Pancreas (tissue), 10 donors: ENCODE measurements around the gene CPT1C. TPM values are rescaled to one million over a fixed set of nuclear protein-coding genes. Genes with fewer than 3 reads are reported as not detected.

Experiments used
- ATAC-seq, 4 donors: fragments of 200-7000 bp; cut with Tn5 transposase; one replicate each; pipeline versions ENCODE4 v1.8.0 to v1.9.1; 2020; ENCODE audit warnings: mild to moderate bottlenecking in 4 of 4, moderate library complexity in 4 of 4
- DNase-seq, 6 donors: peaks; one replicate each; pipeline ENCODE4 v3.0.0-alpha.2; 2020
- FAIRE-seq: peaks from 2 replicates; lab custom pipeline; 2012; peaks lifted over from hg19 to GRCh38; lab: Jason Lieb, UNC
- H3K27ac ChIP-seq, 4 donors: fragments of 200-600 bp; sonication (generic); 1 replicate in 3 of 4; 2 replicates in 1 of 4; pipeline versions ENCODE4 v1.5.0 to v1.8.0; 2020
- H3K27me3 ChIP-seq, 4 donors: fragments of 200-600 bp; one replicate each; pipeline ENCODE4 v1.8.0; 2021
- H3K36me3 ChIP-seq, 3 donors: fragments of 200-600 bp; sonication (generic) in 1 of 3; one replicate each; pipeline versions ENCODE4 v1.5.0 to v1.8.0; 2020 to 2021
- H3K4me1 ChIP-seq, 3 donors: fragments of 200-600 bp; one replicate each; pipeline ENCODE4 v1.8.0; 2021
- H3K4me3 ChIP-seq, 4 donors: fragments of 200-600 bp; sonication (generic) in 2 of 4; one replicate each; pipeline versions ENCODE4 v1.5.0 to v1.8.0; 2020 to 2021
- H3K9me3 ChIP-seq, 4 donors: fragments of 200-600 bp; one replicate each; pipeline ENCODE4 v1.8.0; 2021
- WGBS, 2 donors: extraction: QIAGEN DNeasy Blood & Tissue Kit; methylation state at CpG; one replicate each; pipeline ENCODE4 v1.1.7; 2013; 5-methylcytosine and 5-hydroxymethylcytosine counted together
- intact Hi-C, 3 donors: fragments of 100-400 bp; cut with DNase I; formaldehyde crosslinking; loops; one replicate each; pipeline versions ENCODE4 v1.11.1 to v1.14.2; 2022
- polyA plus RNA-seq, 2 donors: library from polyadenylated mRNA; stranded (reverse); fragments of 200-250 nt; gene quantifications; one replicate each; pipeline ENCODE4 v1.2.3, GENCODE V29; 2013
- total RNA-seq, 6 donors: library from RNA; stranded (reverse); fragmentation: NEBNext Ultra II Directional in 4 of 6; extraction: Animal tissue kit (Norgen Biotek cat#: 25700) in 4 of 6; gene quantifications; one replicate each; pipeline versions ENCODE4 v1.2.1 to v1.2.4, GENCODE V29; 2021 to 2023
- TF ChIP-seq, protein P1 (sequence below), 4 donors: fragments of 200-600 bp; sonication (generic) in 3 of 4; IDR thresholded peaks; one replicate each; pipeline versions ENCODE4 v1.5.0 to v1.8.0; 2021; ENCODE audit warnings: antibody characterized with exemption in 4 of 4
- donor health status: healthy with polysubstance abuse.
- donor health status: DM: no; HTN: no; CAD: no; lungs with moderate emphysema.
- donor health status: DM: no; HTN: no; CAD: no.
- donor health status: control.
- donor health status: control.
- donor health status: Bipolar disorder and iron deficiency.
- donor health status: DM: yes; HTN: yes; CAD: no.
- donor health status: DM: no; HTN: no; CAD: no.
- donor health status: DM: no; HTN: no; CAD: no.
- donor health status: DM: yes; HTN: yes; CAD: no.

Gene CPT1C
- total and polyA plus RNA-seq, 8 donors, result 0.28 to 12.6 (median 3.0) TPM

- Histone ChIP-seq H3K9me3 (no peaks in the 10 kb centered on the region), H3K4me3 (no peak overlapping the region), H3K27ac (no peak overlapping the region), H3K36me3 (peaks cover 6 to 25% (median 17%) of the 10 kb centered on the region in 3 donors), H3K27me3 (no peaks in the 10 kb centered on the region), H3K4me1 (peaks cover 0 to 11% (median 8%) of the 10 kb centered on the region in 3 donors)
- DNase-seq, result peak in 1 of 6 donors; percentile 24
- 90 to 94% methylated on average over 18 of the region's 18 CpGs for WGBS, 2 donors
- intact Hi-C loops, result no loop called here
- FAIRE-seq, result no peak
- TF ChIP-seq, protein P1, sequence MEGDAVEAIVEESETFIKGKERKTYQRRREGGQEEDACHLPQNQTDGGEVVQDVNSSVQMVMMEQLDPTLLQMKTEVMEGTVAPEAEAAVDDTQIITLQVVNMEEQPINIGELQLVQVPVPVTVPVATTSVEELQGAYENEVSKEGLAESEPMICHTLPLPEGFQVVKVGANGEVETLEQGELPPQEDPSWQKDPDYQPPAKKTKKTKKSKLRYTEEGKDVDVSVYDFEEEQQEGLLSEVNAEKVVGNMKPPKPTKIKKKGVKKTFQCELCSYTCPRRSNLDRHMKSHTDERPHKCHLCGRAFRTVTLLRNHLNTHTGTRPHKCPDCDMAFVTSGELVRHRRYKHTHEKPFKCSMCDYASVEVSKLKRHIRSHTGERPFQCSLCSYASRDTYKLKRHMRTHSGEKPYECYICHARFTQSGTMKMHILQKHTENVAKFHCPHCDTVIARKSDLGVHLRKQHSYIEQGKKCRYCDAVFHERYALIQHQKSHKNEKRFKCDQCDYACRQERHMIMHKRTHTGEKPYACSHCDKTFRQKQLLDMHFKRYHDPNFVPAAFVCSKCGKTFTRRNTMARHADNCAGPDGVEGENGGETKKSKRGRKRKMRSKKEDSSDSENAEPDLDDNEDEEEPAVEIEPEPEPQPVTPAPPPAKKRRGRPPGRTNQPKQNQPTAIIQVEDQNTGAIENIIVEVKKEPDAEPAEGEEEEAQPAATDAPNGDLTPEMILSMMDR (IDR thresholded peaks at IDR 0.05), result no peak
- ATAC-seq, result no peak
Measured at GRCh38 chr19:49683814-49684250, 7.1 kb upstream of the CPT1C start.

DNA sequence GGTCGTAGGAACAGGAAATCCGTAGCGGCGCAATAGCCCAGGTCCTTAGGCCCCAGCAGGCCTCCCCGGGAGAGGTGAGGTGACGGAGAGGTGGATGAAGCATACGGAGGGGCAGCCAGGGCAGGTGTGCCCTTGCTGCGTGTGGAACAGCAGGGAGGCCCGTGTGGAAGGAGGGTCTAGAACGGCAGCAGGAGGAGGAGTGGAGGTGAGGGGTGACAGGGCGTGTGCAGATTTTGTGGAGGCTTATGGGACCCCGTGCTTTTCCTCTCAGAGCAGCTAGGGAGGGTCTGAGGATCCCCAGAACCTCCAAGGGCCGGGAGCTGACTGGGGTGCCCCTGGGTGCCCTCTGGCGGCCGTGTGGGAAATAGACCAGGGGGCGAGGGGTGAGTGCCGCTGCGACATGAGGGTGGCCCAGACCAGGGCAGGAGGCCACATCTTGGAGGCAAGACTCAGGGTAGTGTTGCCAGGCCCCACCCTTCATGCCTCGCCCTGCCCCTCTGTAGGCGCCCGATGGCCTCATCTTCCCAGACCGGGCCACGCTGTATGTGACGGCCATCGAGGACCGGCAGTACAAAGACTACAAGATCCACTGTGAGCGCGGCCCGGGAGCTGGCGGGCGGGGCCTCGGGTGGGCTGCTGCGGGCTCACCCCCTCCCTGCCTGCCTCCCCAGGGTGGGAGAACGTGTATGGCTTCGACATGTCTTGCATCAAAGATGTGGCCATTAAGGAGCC, 6.5 kb upstream of the CPT1C start:
- ATAC-seq, result no peak
- no peaks in the 10 kb centered on the region for H3K9me3 ChIP-seq
- DNase-seq, result peak in 1 of 6 donors; percentile 78
- no peak for FAIRE-seq
- no peaks in the 10 kb centered on the region for H3K27me3 ChIP-seq
- intact Hi-C loops, result no loop called here
- no peak overlapping the region for H3K4me3 ChIP-seq
- TF ChIP-seq, protein P1 (IDR thresholded peaks at IDR 0.05), result peak; percentile 6 to 27 (median 20)
- 75 to 85% methylated on average over 33 to 35 of the region's 35 CpGs for WGBS, 2 donors
- H3K36me3 ChIP-seq, result peaks cover 6 to 25% (median 17%) of the 10 kb centered on the region in 3 donors
- H3K4me1 ChIP-seq, result peaks cover 1 to 16% (median 8%) of the 10 kb centered on the region in 3 donors
- no peak overlapping the region for H3K27ac ChIP-seq

- intact Hi-C loops, result no loop called here
Measured at GRCh38 chr19:49684983-49685553, 5.8 kb upstream of the CPT1C start.

GRCh38 chr19:49685845-49686332, 5.0 kb upstream of the CPT1C start:
- no peak overlapping the region for H3K27ac ChIP-seq

More at GRCh38 chr19:49684983-49685553, 5.8 kb upstream of the CPT1C start:
- no peak for ATAC-seq
- no peak for DNase-seq
- no peak overlapping the region for H3K4me3 ChIP-seq
- no peaks in the 10 kb centered on the region for H3K27me3 ChIP-seq
- peaks cover 6 to 25% (median 17%) of the 10 kb centered on the region in 3 donors for H3K36me3 ChIP-seq
- TF ChIP-seq, protein P1 (IDR thresholded peaks at IDR 0.05), result no peak
- FAIRE-seq, result no peak
- H3K27ac ChIP-seq, result no peak overlapping the region
- H3K4me1 ChIP-seq, result peaks cover 3 to 22% (median 8%) of the 10 kb centered on the region in 3 donors
- no peaks in the 10 kb centered on the region for H3K9me3 ChIP-seq
- WGBS, 2 donors, result 89 to 90% methylated on average over 13 of the region's 13 CpGs

More at GRCh38 chr19:49685845-49686332, 5.0 kb upstream of the CPT1C start:
- TF ChIP-seq, protein P1 (IDR thresholded peaks at IDR 0.05), result no peak
- DNase-seq, result no peak
- Histone ChIP-seq H3K27me3 (no peaks in the 10 kb centered on the region), H3K9me3 (no peaks in the 10 kb centered on the region), H3K4me1 (peaks cover 1 to 16% (median 3%) of the 10 kb centered on the region in 3 donors), H3K4me3 (no peak overlapping the region), H3K36me3 (peaks cover 6 to 25% (median 17%) of the 10 kb centered on the region in 3 donors)
- 77 to 83% methylated on average over 23 of the region's 23 CpGs for WGBS, 2 donors
- intact Hi-C loops, result no loop called here
- FAIRE-seq, result no peak
- ATAC-seq, result no peak
